Measurements from ENCODE around the gene KRT24. TPM values are rescaled to one million over a fixed set of nuclear protein-coding genes. Genes with fewer than 3 reads are reported as not detected.

KRT24 gene
- total and polyA plus RNA-seq, 2 of the 4 experiments (the other 2 are of a cell fraction) = not detected

DNA sequence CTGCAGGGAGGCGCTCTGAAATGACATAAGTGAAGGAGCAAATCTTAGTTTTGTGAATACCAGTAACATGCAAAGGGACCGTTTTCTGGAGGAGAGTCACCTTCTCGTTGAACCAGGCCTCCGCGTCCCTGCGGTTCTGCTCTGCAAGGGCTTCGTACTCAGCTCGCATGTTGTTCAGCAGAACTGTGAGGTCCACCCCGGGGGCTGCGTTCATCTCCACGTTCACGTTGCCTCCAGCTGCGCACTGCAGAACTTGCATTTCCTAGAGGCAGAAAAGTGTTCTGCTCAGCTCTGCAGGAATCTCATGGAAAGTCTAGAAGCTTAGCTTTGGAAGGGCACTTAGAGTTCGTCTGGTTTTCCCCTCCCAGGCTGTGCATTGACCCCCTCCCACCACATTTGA is 47.5 kb upstream of the KRT24 start:
- ChIA-PET CTCF (no interaction called here), POLR2A (ENCODE audit: unreplicated experiment) (no interaction called here)
- Histone ChIP-seq H2AFZ (replicated peaks; ENCODE audit: low read length, poor library complexity) (no peak overlapping the region), H4K5ac (ENCODE audit: low read depth, low read length) (no peak overlapping the region), H3K4ac (ENCODE audit: low read depth, low read length) (no peak overlapping the region), H3K27ac (ENCODE audit: insufficient read depth, low read length) (no peak overlapping the region), H4K20me1 (ENCODE audit: insufficient read depth, low read length) (no peaks in the 10 kb centered on the region), H4K91ac (ENCODE audit: insufficient read depth, low read depth, low read length) (no peak overlapping the region), H2BK20ac (ENCODE audit: low read depth, low read length) (no peak overlapping the region), H3K23ac (ENCODE audit: low read depth, low read length) (no peak overlapping the region), H2AK9ac (replicated peaks; ENCODE audit: low read depth, low read length, poor library complexity) (no peak overlapping the region), H4K8ac (ENCODE audit: low read depth in 2 of 2, low read length in 2 of 2) (no peak overlapping the region), H3K9me3 (ENCODE audit: control insufficient read depth, insufficient read depth, low read length) (no peaks in the 10 kb centered on the region), H3K18ac (ENCODE audit: low read depth, low read length) (no peak overlapping the region), H3K9ac (ENCODE audit: low read depth, low read length) (no peak overlapping the region), H2BK15ac (ENCODE audit: low read depth, low read length) (no peak overlapping the region), H2BK120ac (ENCODE audit: low read depth, low read length) (no peak overlapping the region), H3K27me3 (ENCODE audit: control insufficient read depth, insufficient read depth, low read length) (peaks cover 19% of the 10 kb centered on the region), H3K79me1 (ENCODE audit: low read depth in 1 of 2, low read length in 2 of 2) (no peaks in the 10 kb centered on the region), H3K4me3 (ENCODE audit: insufficient read depth, low read depth, low read length) (no peak overlapping the region), H3K4me1 (ENCODE audit: control insufficient read depth, insufficient read depth, low read length) (no peaks in the 10 kb centered on the region), H2AK5ac (ENCODE audit: low read depth, low read length) (no peak overlapping the region), H3K9me1 (ENCODE audit: insufficient read depth, low read length) (no peaks in the 10 kb centered on the region), H3K4me2 (ENCODE audit: low read depth, low read length) (no peak overlapping the region), H2BK5ac (ENCODE audit: low read depth, low read length, poor library complexity, severe bottlenecking) (no peak overlapping the region), H3K14ac (replicated peaks; ENCODE audit: low read depth, low read length) (no peak overlapping the region), H3K56ac (ENCODE audit: extremely low read depth, insufficient read depth, low read length) (no peak overlapping the region), H3K36me3 (ENCODE audit: control insufficient read depth, insufficient read depth, low read length) (no peaks in the 10 kb centered on the region)
- TF ChIP-seq POLR2A (IDR thresholded peaks at IDR 0.05; ENCODE audit: low read depth, low read length) (no peak), CEBPB (IDR thresholded peaks at IDR 0.05; ENCODE audit: low read depth, low read length) (no peak), NFE2L2 (IDR thresholded peaks at IDR 0.05; ENCODE audit: low read depth, low read length) (no peak), CHD1 (IDR thresholded peaks at IDR 0.05; ENCODE audit: low read depth, low read length) (no peak), RFX5 (IDR thresholded peaks at IDR 0.05; ENCODE audit: low read depth, low read length) (no peak), RCOR1 (IDR thresholded peaks at IDR 0.05; ENCODE audit: insufficient replicate concordance, low read length) (no peak), RAD21 (IDR thresholded peaks at IDR 0.05; ENCODE audit: low read length) (no peak), FOS (IDR thresholded peaks at IDR 0.05; ENCODE audit: low read depth, low read length) (no peak), MAFK (IDR thresholded peaks at IDR 0.05; ENCODE audit: low read depth, low read length) (no peak), MXI1 (IDR thresholded peaks at IDR 0.05; ENCODE audit: borderline replicate concordance, low read depth, low read length) (no peak), SMC3 (IDR thresholded peaks at IDR 0.05; ENCODE audit: low read depth, low read length) (no peak), BHLHE40 (IDR thresholded peaks at IDR 0.05; ENCODE audit: low read depth, low read length) (no peak), MAZ (IDR thresholded peaks at IDR 0.05; ENCODE audit: borderline replicate concordance, low read depth, low read length) (no peak)
- TF ChIP-seq, protein P1, sequence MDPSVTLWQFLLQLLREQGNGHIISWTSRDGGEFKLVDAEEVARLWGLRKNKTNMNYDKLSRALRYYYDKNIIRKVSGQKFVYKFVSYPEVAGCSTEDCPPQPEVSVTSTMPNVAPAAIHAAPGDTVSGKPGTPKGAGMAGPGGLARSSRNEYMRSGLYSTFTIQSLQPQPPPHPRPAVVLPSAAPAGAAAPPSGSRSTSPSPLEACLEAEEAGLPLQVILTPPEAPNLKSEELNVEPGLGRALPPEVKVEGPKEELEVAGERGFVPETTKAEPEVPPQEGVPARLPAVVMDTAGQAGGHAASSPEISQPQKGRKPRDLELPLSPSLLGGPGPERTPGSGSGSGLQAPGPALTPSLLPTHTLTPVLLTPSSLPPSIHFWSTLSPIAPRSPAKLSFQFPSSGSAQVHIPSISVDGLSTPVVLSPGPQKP (IDR thresholded peaks at IDR 0.05; ENCODE audit: borderline replicate concordance, low read depth, low read length) = no peak
- TF ChIP-seq, protein P2, sequence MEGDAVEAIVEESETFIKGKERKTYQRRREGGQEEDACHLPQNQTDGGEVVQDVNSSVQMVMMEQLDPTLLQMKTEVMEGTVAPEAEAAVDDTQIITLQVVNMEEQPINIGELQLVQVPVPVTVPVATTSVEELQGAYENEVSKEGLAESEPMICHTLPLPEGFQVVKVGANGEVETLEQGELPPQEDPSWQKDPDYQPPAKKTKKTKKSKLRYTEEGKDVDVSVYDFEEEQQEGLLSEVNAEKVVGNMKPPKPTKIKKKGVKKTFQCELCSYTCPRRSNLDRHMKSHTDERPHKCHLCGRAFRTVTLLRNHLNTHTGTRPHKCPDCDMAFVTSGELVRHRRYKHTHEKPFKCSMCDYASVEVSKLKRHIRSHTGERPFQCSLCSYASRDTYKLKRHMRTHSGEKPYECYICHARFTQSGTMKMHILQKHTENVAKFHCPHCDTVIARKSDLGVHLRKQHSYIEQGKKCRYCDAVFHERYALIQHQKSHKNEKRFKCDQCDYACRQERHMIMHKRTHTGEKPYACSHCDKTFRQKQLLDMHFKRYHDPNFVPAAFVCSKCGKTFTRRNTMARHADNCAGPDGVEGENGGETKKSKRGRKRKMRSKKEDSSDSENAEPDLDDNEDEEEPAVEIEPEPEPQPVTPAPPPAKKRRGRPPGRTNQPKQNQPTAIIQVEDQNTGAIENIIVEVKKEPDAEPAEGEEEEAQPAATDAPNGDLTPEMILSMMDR (conservative IDR thresholded peaks at IDR 0.05; ENCODE audit: low read depth, low read length) = no peak
- TF ChIP-seq, protein P3, sequence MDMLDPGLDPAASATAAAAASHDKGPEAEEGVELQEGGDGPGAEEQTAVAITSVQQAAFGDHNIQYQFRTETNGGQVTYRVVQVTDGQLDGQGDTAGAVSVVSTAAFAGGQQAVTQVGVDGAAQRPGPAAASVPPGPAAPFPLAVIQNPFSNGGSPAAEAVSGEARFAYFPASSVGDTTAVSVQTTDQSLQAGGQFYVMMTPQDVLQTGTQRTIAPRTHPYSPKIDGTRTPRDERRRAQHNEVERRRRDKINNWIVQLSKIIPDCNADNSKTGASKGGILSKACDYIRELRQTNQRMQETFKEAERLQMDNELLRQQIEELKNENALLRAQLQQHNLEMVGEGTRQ (IDR thresholded peaks at IDR 0.05; ENCODE audit: low read depth, low read length) = no peak
- no peak for DNase-seq
- intact Hi-C loops (cut with micrococcal nuclease) (loop anchor here (10.0 kb wide), 1 partner anchor 46 kb away; the partner anchor contains the start of gene KRT24), in situ Hi-C loops (cut with MboI; ENCODE audit: low sequenced_read_pairs) (no loop called here), dilution Hi-C loops (cut with HindIII; ENCODE audit: low sequenced_read_pairs, unreplicated experiment) (no loop called here)
- 85% methylated on average over 7 of the region's 14 CpGs; no CpG with 5 or more reads in 1 of the 2 experiments for WGBS, 2 experiments (ENCODE audit: extremely low coverage in 2 of 2, insufficient read length in 1 of 2)
- BruUV-seq (replicated peaks) = no TSS peak
- ATAC-seq (ENCODE audit: low read depth) = no peak

Measured in IMR-90 (cell line).